Spinal cord (tissue), 10 donors: ENCODE data around the gene SV2A. TPM values are rescaled to one million over a fixed set of nuclear protein-coding genes. Genes with fewer than 3 reads are reported as not detected.
"Not testable (repeated sequence)": the region's sequence is repeated elsewhere in the genome, so short reads cannot be mapped to it uniquely, and the experiment has no call there.

ENCODE experiments used
- DNase-seq, 6 donors: peaks; one replicate each; pipeline versions ENCODE4 v3.0.0 to v3.0.0-alpha.2; 2013 to 2015; ENCODE audit warnings: low spot score in 6 of 6, low read depth in 4 of 6
- H3K27ac ChIP-seq: one replicate; pipeline ENCODE4 v1.5.1; 2013; ENCODE audit warnings: low read depth, low read length, control low read depth
- H3K27me3 ChIP-seq: one replicate; pipeline ENCODE4 v1.6.1; 2013; ENCODE audit warnings: low read length; ENCODE audit not compliant: control insufficient read depth, insufficient read depth
- H3K36me3 ChIP-seq: one replicate; pipeline ENCODE4 v1.6.1; 2013; ENCODE audit warnings: low read length; ENCODE audit not compliant: control insufficient read depth, insufficient read depth
- H3K4me1 ChIP-seq: one replicate; pipeline ENCODE4 v1.6.1; 2013; ENCODE audit warnings: low read length; ENCODE audit not compliant: control insufficient read depth, insufficient read depth
- H3K4me3 ChIP-seq: one replicate; pipeline ENCODE4 v1.5.1; 2013; ENCODE audit warnings: low read depth, low read length, control low read depth
- H3K9me3 ChIP-seq: one replicate; pipeline ENCODE4 v1.6.1; 2013; ENCODE audit warnings: low read length; ENCODE audit not compliant: control insufficient read depth, insufficient read depth
- WGBS: methylation state at CpG from one replicate; pipeline ENCODE4 v1.1.5; 2013; ENCODE audit warnings: missing lambda C conversion rate; ENCODE audit not compliant: insufficient coverage; 5-methylcytosine and 5-hydroxymethylcytosine counted together
- long read RNA-seq, 4 donors: transcript quantifications; one replicate each; lab custom pipeline, GENCODE V29; 2026
- polyA plus RNA-seq, 2 donors: library from polyadenylated mRNA; unstranded; fragments of 120-200 nt; gene quantifications; one replicate each; pipeline ENCODE4 v1.2.1, GENCODE V29; 2013; ENCODE audit not compliant: insufficient read length in 2 of 2
- total RNA-seq, 2 donors: library from RNA; depleted of rRNA in 1 of 2; stranded (reverse); fragments of 120-200 nt in 1 of 2; fragments of >200 nt in 1 of 2; gene quantifications; one replicate each; pipeline versions ENCODE4 v1.2.3 to v1.2.4, GENCODE V29; 2013 to 2014
- donor health status: healthy.

Gene SV2A
- 10 to 100 TPM; 31.3 to 90.7 TPM for total RNA-seq
- polyA plus RNA-seq: 100 to 1,000 TPM; 155 to 172 TPM
- long read RNA-seq, donor 1, full-length matches to known transcripts: 24 of 55 reads
- long read RNA-seq, donor 1, partial matches to known transcripts: 31 of 55 reads
- long read RNA-seq, donor 1, other reads (novel, unspliced or antisense): 0 of 55 reads
- long read RNA-seq, donor 2, full-length matches to known transcripts: 1 of 1 reads
- long read RNA-seq, donor 2, partial matches to known transcripts: 0 of 1 reads
- long read RNA-seq, donor 2, other reads (novel, unspliced or antisense): 0 of 1 reads
- long read RNA-seq, donor 3, full-length matches to known transcripts: 6 of 12 reads
- long read RNA-seq, donor 3, partial matches to known transcripts: 6 of 12 reads
- long read RNA-seq, donor 3, other reads (novel, unspliced or antisense): 0 of 12 reads
- long read RNA-seq, donor 4, full-length matches to known transcripts: 1 of 1 reads
- long read RNA-seq, donor 4, partial matches to known transcripts: 0 of 1 reads
- long read RNA-seq, donor 4, other reads (novel, unspliced or antisense): 0 of 1 reads

GRCh38 chr1:149917571-149918144 lies at the start of gene SV2A:
Gene SV2A, minus strand, starts transcription at chr1:149917844. Its CDS starts 4,004 bp downstream, at chr1:149913840.
- H3K4me1 ChIP-seq: peaks cover 19% of the 10 kb centered on the region
- H3K9me3 ChIP-seq: no peaks in the 10 kb centered on the region
- H3K27ac ChIP-seq: no peak within 1 kb of the TSS
- peak in 4 of 6 donors; percentile 65 to 96 (median 86) for DNase-seq
- peak within 1 kb of the TSS; percentile 78 for H3K4me3 ChIP-seq
- H3K27me3 ChIP-seq: no peaks in the 10 kb centered on the region
- peaks cover 20% of the 10 kb centered on the region for H3K36me3 ChIP-seq
- WGBS: 0% methylated on average over 9 of the region's 24 CpGs

- H3K4me1 ChIP-seq: no peaks in the 10 kb centered on the region
- no CpG with 5 or more reads among the region's 3 CpGs for WGBS
- no peaks in the 10 kb centered on the region for H3K9me3 ChIP-seq
- no peak overlapping the region for H3K27ac ChIP-seq
- no peaks in the 10 kb centered on the region for H3K27me3 ChIP-seq
- H3K36me3 ChIP-seq: peaks cover 33% of the 10 kb centered on the region
- DNase-seq: no peak
- H3K4me3 ChIP-seq: no peak overlapping the region
Observed at GRCh38 chr1:149967041-149967440, 49.4 kb upstream of the SV2A start.

- no CpG with 5 or more reads among the region's 1 CpG for WGBS
- DNase-seq: no peak
- no peaks in the 10 kb centered on the region for H3K27me3 ChIP-seq
- H3K4me3 ChIP-seq: no peak overlapping the region
- H3K9me3 ChIP-seq: no peaks in the 10 kb centered on the region
- H3K36me3 ChIP-seq: peaks cover 33% of the 10 kb centered on the region
- no peak overlapping the region for H3K27ac ChIP-seq
- H3K4me1 ChIP-seq: no peaks in the 10 kb centered on the region
Observed at GRCh38 chr1:149966405-149966804, 48.8 kb upstream of the SV2A start.

- Histone ChIP-seq H3K36me3 (peaks cover 27% of the 10 kb centered on the region), H3K27me3 (no peaks in the 10 kb centered on the region), H3K27ac (no peak overlapping the region), H3K4me3 (no peak overlapping the region), H3K4me1 (no peaks in the 10 kb centered on the region), H3K9me3 (no peaks in the 10 kb centered on the region)
- WGBS: 100% methylated on average over 3 of the region's 3 CpGs
- DNase-seq: no peak
Observed at GRCh38 chr1:149965440-149965839, 47.8 kb upstream of the SV2A start.

GRCh38 chr1:149963358-149963757 lies 45.7 kb upstream of the SV2A start:
- Histone ChIP-seq H3K27me3 (no peaks in the 10 kb centered on the region), H3K36me3 (peaks cover 33% of the 10 kb centered on the region), H3K4me3 (no peak overlapping the region), H3K27ac (no peak overlapping the region), H3K9me3 (no peaks in the 10 kb centered on the region), H3K4me1 (no peaks in the 10 kb centered on the region)
- DNase-seq: no peak
- 75% methylated on average over 1 of the region's 3 CpGs for WGBS

GRCh38 chr1:149962736-149963135 lies 45.1 kb upstream of the SV2A start:
- H3K27me3 ChIP-seq: no peaks in the 10 kb centered on the region
- H3K27ac ChIP-seq: no peak overlapping the region
- DNase-seq: no peak
- no peaks in the 10 kb centered on the region for H3K4me1 ChIP-seq
- H3K36me3 ChIP-seq: peaks cover 39% of the 10 kb centered on the region
- H3K9me3 ChIP-seq: peaks cover under 1% of the 10 kb centered on the region
- WGBS: 60% methylated on average over 1 of the region's 2 CpGs
- H3K4me3 ChIP-seq: no peak overlapping the region

- H3K36me3 ChIP-seq: peaks cover 43% of the 10 kb centered on the region
- H3K4me1 ChIP-seq: no peaks in the 10 kb centered on the region
- no peaks in the 10 kb centered on the region for H3K27me3 ChIP-seq
- no peak overlapping the region for H3K4me3 ChIP-seq
- H3K27ac ChIP-seq: no peak overlapping the region
- DNase-seq: peak in 5 of 6 donors; percentile 51 to 94 (median 64)
- no CpG with 5 or more reads among the region's 3 CpGs for WGBS
- H3K9me3 ChIP-seq: peaks cover 2% of the 10 kb centered on the region
Observed at GRCh38 chr1:149962039-149962647, 44.5 kb upstream of the SV2A start.

GRCh38 chr1:149957548-149957947 lies 39.9 kb upstream of the SV2A start:
- 100% methylated on average over 5 of the region's 14 CpGs for WGBS
- H3K27me3 ChIP-seq, DNase-seq, H3K4me3 ChIP-seq, H3K4me1 ChIP-seq, H3K27ac ChIP-seq, H3K9me3 ChIP-seq: not testable (repeated sequence)
- peaks cover 22% of the 10 kb centered on the region for H3K36me3 ChIP-seq

- no peak overlapping the region for H3K27ac ChIP-seq
- no peaks in the 10 kb centered on the region for H3K4me1 ChIP-seq
- H3K4me3 ChIP-seq: no peak overlapping the region
- H3K36me3 ChIP-seq: peaks cover 26% of the 10 kb centered on the region
- no CpG with 5 or more reads among the region's 6 CpGs for WGBS
- no peaks in the 10 kb centered on the region for H3K27me3 ChIP-seq
- no peak for DNase-seq
- H3K9me3 ChIP-seq: no peaks in the 10 kb centered on the region
Observed at GRCh38 chr1:149949911-149950310, 32.3 kb upstream of the SV2A start.
